ENCODE results near the gene RAB8A.
A peak's percentile ranks its signal among the peaks of the same experiment; 100 is the strongest.

RAB8A gene

GRCh38 chr19:16180611-16181010, 68.9 kb downstream of the RAB8A start:
- no peak for TF ChIP-seq CTCF (IDR thresholded peaks at IDR 0.05; ENCODE audit: low read length, missing control alignments)
- H3K4me3 ChIP-seq (replicated peaks; ENCODE audit: low read depth, low read length), result no peak overlapping the region
- peak; percentile 60 for DNase-seq (ENCODE audit: low read depth)

All from fibroblast of pulmonary artery (primary cell).